ENCODE results near the gene PPP3CA.

Gene PPP3CA

GRCh38 chr4:101035487-101035886, 311.8 kb downstream of the PPP3CA start:
- DNase-seq (ENCODE audit: low read depth), result no peak
- no peak for TF ChIP-seq MYC (IDR thresholded peaks at IDR 0.05; ENCODE audit: low read depth, low read length)
- TF ChIP-seq CTCF (IDR thresholded peaks at IDR 0.05; ENCODE audit: low read depth, low read length), result no peak
- TF ChIP-seq, protein P1, sequence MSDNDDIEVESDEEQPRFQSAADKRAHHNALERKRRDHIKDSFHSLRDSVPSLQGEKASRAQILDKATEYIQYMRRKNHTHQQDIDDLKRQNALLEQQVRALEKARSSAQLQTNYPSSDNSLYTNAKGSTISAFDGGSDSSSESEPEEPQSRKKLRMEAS (IDR thresholded peaks at IDR 0.05; ENCODE audit: low read depth, low read length), result no peak
- TF ChIP-seq POLR2A (IDR thresholded peaks at IDR 0.05; ENCODE audit: extremely low read depth, insufficient read length), result no peak
- H3K4me3 ChIP-seq (ENCODE audit: low read depth, low read length), result no peak overlapping the region

- no peak overlapping the region for H3K4me3 ChIP-seq (ENCODE audit: low read depth, low read length)
- TF ChIP-seq CTCF (IDR thresholded peaks at IDR 0.05; ENCODE audit: low read depth, low read length) (peak; percentile 15), POLR2A (IDR thresholded peaks at IDR 0.05; ENCODE audit: extremely low read depth, insufficient read length) (no peak)
- TF ChIP-seq, protein P1 (IDR thresholded peaks at IDR 0.05; ENCODE audit: low read depth, low read length), result no peak
- peak; percentile 8 for DNase-seq (ENCODE audit: low read depth)
These were observed 313.3 kb downstream of the PPP3CA start for GRCh38 chr4:101033986-101034385.

- no peak for TF ChIP-seq MYC (IDR thresholded peaks at IDR 0.05; ENCODE audit: low read depth, low read length)
- no peak for TF ChIP-seq POLR2A (IDR thresholded peaks at IDR 0.05; ENCODE audit: extremely low read depth, insufficient read length)
- TF ChIP-seq, protein P1 (IDR thresholded peaks at IDR 0.05; ENCODE audit: low read depth, low read length), result no peak
- TF ChIP-seq CTCF (IDR thresholded peaks at IDR 0.05; ENCODE audit: low read depth, low read length), result no peak
- no peak for DNase-seq (ENCODE audit: low read depth)
- H3K4me3 ChIP-seq (ENCODE audit: low read depth, low read length), result no peak overlapping the region
These were observed 314.8 kb downstream of the PPP3CA start for GRCh38 chr4:101032541-101032940.

DNA sequence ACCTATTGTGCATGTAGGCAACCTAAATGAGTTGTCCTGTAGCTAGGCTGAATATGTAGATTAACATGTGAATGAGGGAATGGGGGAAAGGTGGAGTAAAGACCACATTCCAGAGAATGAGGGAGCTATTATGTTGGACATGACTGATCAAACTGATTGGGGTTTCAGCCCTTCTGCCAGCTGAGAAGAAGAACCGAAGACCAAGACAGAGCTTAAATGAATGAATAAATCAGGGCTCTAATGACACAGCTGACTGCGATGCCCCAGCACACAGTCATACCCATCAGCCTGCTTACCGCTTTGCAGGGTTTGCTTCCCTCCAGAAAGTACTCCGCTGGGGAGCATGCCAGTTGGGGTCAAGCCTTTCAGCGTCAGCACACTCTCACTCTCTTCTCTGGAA, 315.4 kb downstream of the PPP3CA start:
- TF ChIP-seq MYC (IDR thresholded peaks at IDR 0.05; ENCODE audit: low read depth, low read length) (no peak), CTCF (IDR thresholded peaks at IDR 0.05; ENCODE audit: low read depth, low read length) (no peak), POLR2A (IDR thresholded peaks at IDR 0.05; ENCODE audit: extremely low read depth, insufficient read length) (no peak)
- TF ChIP-seq, protein P1 (IDR thresholded peaks at IDR 0.05; ENCODE audit: low read depth, low read length), result no peak
- no peak overlapping the region for H3K4me3 ChIP-seq (ENCODE audit: low read depth, low read length)
- no peak for DNase-seq (ENCODE audit: low read depth)

GRCh38 chr4:101028886-101029285, 318.4 kb downstream of the PPP3CA start:
- no peak overlapping the region for H3K4me3 ChIP-seq (ENCODE audit: low read depth, low read length)
- no peak for DNase-seq (ENCODE audit: low read depth)
- TF ChIP-seq, protein P1 (IDR thresholded peaks at IDR 0.05; ENCODE audit: low read depth, low read length), result no peak
- no peak for TF ChIP-seq MYC (IDR thresholded peaks at IDR 0.05; ENCODE audit: low read depth, low read length)
- TF ChIP-seq POLR2A (IDR thresholded peaks at IDR 0.05; ENCODE audit: extremely low read depth, insufficient read length), result no peak
- no peak for TF ChIP-seq CTCF (IDR thresholded peaks at IDR 0.05; ENCODE audit: low read depth, low read length)

DNA sequence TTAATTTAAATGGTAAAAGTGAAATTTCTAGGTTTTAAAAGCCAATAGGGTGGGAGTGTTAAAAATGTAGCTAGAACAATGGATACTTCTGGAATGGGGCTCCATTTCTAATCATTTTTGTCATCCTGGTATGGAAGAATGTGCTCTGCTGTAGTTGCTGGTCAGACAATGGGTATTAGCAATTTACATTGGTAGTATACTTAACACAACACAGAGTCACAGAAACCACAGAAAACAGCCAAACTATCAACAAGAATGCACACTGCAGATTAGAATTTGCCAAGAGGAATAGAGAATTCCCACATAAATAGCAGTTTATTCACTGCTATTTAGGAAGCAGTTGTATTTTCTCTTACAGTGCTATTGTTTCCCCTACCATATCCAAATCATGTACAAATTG, 319.6 kb downstream of the PPP3CA start:
- TF ChIP-seq, protein P1 (IDR thresholded peaks at IDR 0.05; ENCODE audit: low read depth, low read length), result no peak
- TF ChIP-seq POLR2A (IDR thresholded peaks at IDR 0.05; ENCODE audit: extremely low read depth, insufficient read length) (no peak), MYC (IDR thresholded peaks at IDR 0.05; ENCODE audit: low read depth, low read length) (no peak), CTCF (IDR thresholded peaks at IDR 0.05; ENCODE audit: low read depth, low read length) (no peak)
- DNase-seq (ENCODE audit: low read depth), result no peak
- no peak overlapping the region for H3K4me3 ChIP-seq (ENCODE audit: low read depth, low read length)

Measured in NB4 (cell line).